Adipocyte (in vitro differentiated cells): ENCODE data around the gene PRMT7.

ENCODE experiments used
- DNase-seq: peaks from one replicate; pipeline ENCODE4 v3.0.0-alpha.2; 2015; ENCODE audit warnings: low read depth
- H3K27me3 ChIP-seq: replicated peaks from 2 replicates; pipeline ENCODE4 v1.7.0; 2013; ENCODE audit warnings: mild to moderate bottlenecking, low read length, moderate library complexity; ENCODE audit not compliant: control insufficient read depth, insufficient read depth
- H3K36me3 ChIP-seq: 2 replicates; pipeline ENCODE4 v1.7.0; 2013; ENCODE audit warnings: low read length, mild to moderate bottlenecking, moderate library complexity; ENCODE audit not compliant: control insufficient read depth, insufficient read depth, severe bottlenecking
- H3K4me1 ChIP-seq: 2 replicates; pipeline ENCODE4 v1.7.0; 2013; ENCODE audit warnings: mild to moderate bottlenecking, low read length, moderate library complexity; ENCODE audit not compliant: control insufficient read depth, insufficient read depth
- H3K4me3 ChIP-seq: 2 replicates; pipeline ENCODE4 v1.7.0; 2013; ENCODE audit warnings: mild to moderate bottlenecking, low read length, moderate library complexity
- H3K9ac ChIP-seq: 2 replicates; pipeline ENCODE4 v1.7.0; 2013; ENCODE audit warnings: mild to moderate bottlenecking, low read length, moderate library complexity
- H3K9me3 ChIP-seq: 2 replicates; pipeline ENCODE4 v1.7.0; 2013; ENCODE audit warnings: mild to moderate bottlenecking, low read length, moderate library complexity; ENCODE audit not compliant: control insufficient read depth

The PRMT7 gene

GRCh38 chr16:68374961-68375660 lies 64.3 kb downstream of the PRMT7 start:
- H3K36me3 ChIP-seq = no peaks in the 10 kb centered on the region

GRCh38 chr16:68375801-68376536 lies 65.2 kb downstream of the PRMT7 start:
- Histone ChIP-seq H3K9ac (no peak overlapping the region), H3K9me3 (no peaks in the 10 kb centered on the region), H3K27me3 (peaks cover 37% of the 10 kb centered on the region), H3K36me3 (no peaks in the 10 kb centered on the region), H3K4me3 (no peak overlapping the region), H3K4me1 (peaks cover 8% of the 10 kb centered on the region)
- no peak for DNase-seq

More at GRCh38 chr16:68374961-68375660, 64.3 kb downstream of the PRMT7 start:
- H3K4me3 ChIP-seq = no peak overlapping the region
- no peak overlapping the region for H3K9ac ChIP-seq
- peaks cover 8% of the 10 kb centered on the region for H3K4me1 ChIP-seq
- H3K27me3 ChIP-seq = peaks cover 39% of the 10 kb centered on the region
- no peak for DNase-seq
- no peaks in the 10 kb centered on the region for H3K9me3 ChIP-seq

DNA sequence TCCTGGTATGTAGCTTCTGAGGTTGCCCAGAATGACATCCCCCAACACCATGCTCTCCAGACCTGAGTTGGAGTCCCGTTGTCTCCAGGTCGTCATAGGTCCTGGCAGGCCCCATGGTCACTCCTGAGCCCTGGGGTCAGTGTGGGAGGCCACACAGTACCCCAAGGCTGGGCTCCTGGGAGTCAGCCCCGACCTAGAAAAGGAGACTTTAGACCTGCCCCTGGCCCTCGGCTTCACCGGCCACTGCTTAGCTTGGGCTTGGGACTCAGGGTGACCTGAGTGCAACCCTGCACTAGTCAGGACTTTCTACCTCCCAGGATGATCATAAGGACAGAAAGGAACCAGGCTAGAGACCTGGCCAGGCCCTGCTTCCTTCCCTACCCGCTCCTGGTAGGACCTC lies 65.8 kb downstream of the PRMT7 start:
- peaks cover 37% of the 10 kb centered on the region for H3K27me3 ChIP-seq
- H3K9me3 ChIP-seq = no peaks in the 10 kb centered on the region
- H3K9ac ChIP-seq = no peak overlapping the region
- H3K36me3 ChIP-seq = no peaks in the 10 kb centered on the region
- H3K4me1 ChIP-seq = peaks cover 8% of the 10 kb centered on the region
- DNase-seq = no peak
- no peak overlapping the region for H3K4me3 ChIP-seq

GRCh38 chr16:68377221-68377620 lies 66.4 kb downstream of the PRMT7 start:
- Histone ChIP-seq H3K4me3 (no peak overlapping the region), H3K9ac (no peak overlapping the region), H3K36me3 (no peaks in the 10 kb centered on the region), H3K27me3 (peaks cover 37% of the 10 kb centered on the region), H3K9me3 (no peaks in the 10 kb centered on the region), H3K4me1 (peaks cover 8% of the 10 kb centered on the region)
- DNase-seq = no peak

GRCh38 chr16:68377667-68378393 lies 67.0 kb downstream of the PRMT7 start:
- Histone ChIP-seq H3K4me3 (no peak overlapping the region), H3K36me3 (no peaks in the 10 kb centered on the region), H3K9ac (no peak overlapping the region), H3K4me1 (peaks cover 8% of the 10 kb centered on the region), H3K27me3 (peaks cover 35% of the 10 kb centered on the region), H3K9me3 (no peaks in the 10 kb centered on the region)
- no peak for DNase-seq

DNA sequence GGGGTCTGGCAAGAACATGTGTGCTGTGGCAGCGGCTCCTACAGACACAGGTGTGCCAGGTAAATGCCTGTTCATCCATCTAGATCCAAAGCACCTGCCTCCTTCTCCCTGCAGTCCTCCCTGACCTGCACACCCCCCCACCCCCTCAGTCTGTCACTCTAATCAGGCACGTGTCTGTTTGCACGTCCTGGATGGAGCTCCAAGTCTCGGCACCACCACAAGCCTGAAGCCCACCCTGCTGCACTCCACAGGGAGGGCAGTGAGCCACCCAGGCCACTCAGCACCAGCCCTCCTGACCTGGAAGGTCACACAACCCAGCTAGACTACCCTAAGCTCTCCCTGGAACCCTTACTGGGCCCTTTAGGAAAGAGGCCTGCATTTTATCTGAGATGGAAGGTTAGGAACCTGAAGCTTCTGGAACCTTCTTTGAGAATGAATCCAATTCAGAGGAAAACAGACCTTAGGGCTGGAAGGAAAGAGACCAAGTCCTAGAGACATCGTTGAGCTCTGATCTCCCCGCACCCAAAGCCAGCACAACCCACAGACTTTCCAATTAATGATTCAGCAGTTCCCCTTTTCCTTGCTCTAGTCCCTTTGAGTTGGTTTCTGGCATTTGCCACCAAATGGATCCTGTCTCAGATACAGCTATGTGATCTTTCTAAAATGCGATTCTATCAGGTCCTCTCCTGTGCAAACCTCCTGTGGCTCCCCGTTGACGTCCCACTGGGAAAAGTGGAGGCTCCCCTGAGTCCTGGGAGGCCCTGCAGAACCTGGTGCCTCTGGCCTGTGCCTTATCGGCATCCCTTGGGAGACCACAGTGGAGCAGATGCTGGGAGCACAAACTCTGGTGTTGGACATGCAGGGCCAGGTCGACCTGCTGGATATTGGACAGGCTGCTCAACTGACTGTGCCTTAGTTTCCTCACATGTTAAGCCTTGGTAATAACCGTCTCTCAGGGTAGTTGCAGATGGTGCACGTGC lies 67.9 kb downstream of the PRMT7 start:
- no peaks in the 10 kb centered on the region for H3K9me3 ChIP-seq
- H3K4me1 ChIP-seq = peaks cover 8% of the 10 kb centered on the region
- peaks cover 37% of the 10 kb centered on the region for H3K27me3 ChIP-seq
- H3K9ac ChIP-seq = no peak overlapping the region
- no peaks in the 10 kb centered on the region for H3K36me3 ChIP-seq
- no peak for DNase-seq
- no peak overlapping the region for H3K4me3 ChIP-seq

DNA sequence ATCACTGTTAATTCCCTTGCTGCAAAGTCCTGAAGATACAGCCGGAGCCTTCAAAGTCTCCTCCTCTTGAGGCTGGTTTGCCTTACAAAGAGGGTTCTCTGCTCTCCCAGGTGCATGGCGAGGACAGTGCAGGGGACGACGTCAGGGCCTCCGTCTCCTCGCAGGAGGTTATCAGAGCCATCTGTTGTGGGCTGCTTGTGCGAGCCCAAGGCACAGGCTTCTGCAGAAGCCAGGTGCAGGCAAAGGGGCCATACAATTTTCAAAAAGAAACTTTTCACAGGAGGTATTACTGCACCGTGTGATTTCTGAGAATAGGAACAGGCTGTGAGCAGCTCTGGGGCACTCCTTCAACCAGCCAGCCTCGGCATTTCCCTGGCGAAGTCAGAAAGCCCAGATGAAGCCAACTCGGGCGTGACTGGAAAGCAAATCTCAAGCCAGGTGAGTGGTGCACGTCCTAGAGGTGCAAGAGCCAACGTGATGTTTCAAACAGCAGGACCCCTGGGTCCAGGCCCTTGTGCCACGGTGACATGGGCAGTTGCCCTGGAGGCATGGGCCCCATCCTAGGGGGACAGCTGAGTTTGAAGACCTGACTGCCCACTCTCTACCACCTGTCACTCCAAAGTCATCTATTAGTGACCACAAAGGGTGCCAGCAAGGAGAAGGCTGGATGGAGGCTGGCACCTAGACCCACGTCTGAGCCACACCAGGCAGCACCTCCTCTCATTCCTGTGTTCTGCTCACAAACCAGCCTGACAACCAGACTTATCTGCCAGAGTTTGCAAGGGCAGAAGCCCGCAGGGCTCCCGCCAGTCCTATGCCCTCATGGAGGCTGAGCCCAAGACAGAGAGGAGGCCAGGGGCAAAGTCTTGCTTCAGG lies 68.9 kb downstream of the PRMT7 start:
- H3K9me3 ChIP-seq = no peaks in the 10 kb centered on the region
- H3K4me3 ChIP-seq = no peak overlapping the region
- H3K9ac ChIP-seq = no peak overlapping the region
- peaks cover 8% of the 10 kb centered on the region for H3K4me1 ChIP-seq
- no peak for DNase-seq
- no peaks in the 10 kb centered on the region for H3K36me3 ChIP-seq
- peaks cover 40% of the 10 kb centered on the region for H3K27me3 ChIP-seq

DNA sequence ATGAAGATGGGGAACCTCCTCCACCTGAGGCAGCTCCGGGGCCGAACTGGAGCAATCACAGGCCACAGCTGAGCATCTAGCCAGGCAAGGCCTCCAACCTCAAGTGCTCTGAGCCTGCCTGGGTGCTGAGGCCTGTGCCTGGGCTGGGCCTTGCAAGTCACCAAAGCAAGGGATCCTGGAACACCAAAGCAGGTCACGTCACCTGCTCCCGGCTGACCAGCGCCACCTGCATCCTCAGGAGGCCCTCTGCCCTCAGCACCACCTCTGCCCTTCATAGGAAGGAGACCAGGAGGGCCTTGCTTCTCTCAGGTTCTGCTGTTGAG lies 69.5 kb downstream of the PRMT7 start:
- no peaks in the 10 kb centered on the region for H3K36me3 ChIP-seq
- H3K9me3 ChIP-seq = no peaks in the 10 kb centered on the region
- H3K27me3 ChIP-seq = peaks cover 40% of the 10 kb centered on the region
- no peak overlapping the region for H3K9ac ChIP-seq
- no peak for DNase-seq
- no peak overlapping the region for H3K4me3 ChIP-seq
- H3K4me1 ChIP-seq = peaks cover 8% of the 10 kb centered on the region

GRCh38 chr16:68380676-68381362 lies 70.0 kb downstream of the PRMT7 start:
- Histone ChIP-seq H3K27me3 (peaks cover 41% of the 10 kb centered on the region), H3K36me3 (no peaks in the 10 kb centered on the region), H3K4me3 (no peak overlapping the region), H3K4me1 (peaks cover 8% of the 10 kb centered on the region), H3K9me3 (no peaks in the 10 kb centered on the region), H3K9ac (no peak overlapping the region)
- no peak for DNase-seq

GRCh38 chr16:68381363-68381724 lies 70.5 kb downstream of the PRMT7 start:
- Histone ChIP-seq H3K36me3 (no peaks in the 10 kb centered on the region), H3K27me3 (peaks cover 41% of the 10 kb centered on the region), H3K4me1 (peaks cover 8% of the 10 kb centered on the region), H3K9ac (no peak overlapping the region), H3K4me3 (no peak overlapping the region), H3K9me3 (no peaks in the 10 kb centered on the region)
- DNase-seq = no peak
